GM21367 (cell line): ENCODE data around the gene DHRSX.
"Not testable (repeated sequence)": the region's sequence is repeated elsewhere in the genome, so short reads cannot be mapped to it uniquely, and the experiment has no call there.

ENCODE experiments used
- ATAC-seq: cut with Tn5 transposase; IDR thresholded peaks from one replicate; pipeline ENCODE4 v1.9.1; 2021; ENCODE audit not compliant: unreplicated experiment

The DHRSX gene

GRCh38 chrX:2398064-2398656 lies 102.6 kb downstream of the DHRSX start:
- ATAC-seq: no peak

GRCh38 chrX:2397229-2398063 lies 103.3 kb downstream of the DHRSX start:
- ATAC-seq: no peak

GRCh38 chrX:2395261-2395992 lies 105.3 kb downstream of the DHRSX start:
- ATAC-seq: no peak

- ATAC-seq: no peak
Measured at GRCh38 chrX:2391869-2392606, 108.7 kb downstream of the DHRSX start.

GRCh38 chrX:2390754-2391153 lies 110.0 kb downstream of the DHRSX start:
- ATAC-seq: no peak

- not testable (repeated sequence) for ATAC-seq
Measured at GRCh38 chrX:2389731-2390130, 111.0 kb downstream of the DHRSX start.

- ATAC-seq: no peak
Measured at GRCh38 chrX:2389324-2389723, 111.5 kb downstream of the DHRSX start.

GRCh38 chrX:2388669-2389068 lies 112.1 kb downstream of the DHRSX start:
- ATAC-seq: no peak

- ATAC-seq: no peak
Measured at GRCh38 chrX:2387614-2388239, 113.0 kb downstream of the DHRSX start.

GRCh38 chrX:2385224-2385623 lies 115.6 kb downstream of the DHRSX start:
- ATAC-seq: no peak

- ATAC-seq: no peak
Measured at GRCh38 chrX:2384486-2384885, 116.3 kb downstream of the DHRSX start.

GRCh38 chrX:2383735-2384134 lies 117.0 kb downstream of the DHRSX start:
- no peak for ATAC-seq

- ATAC-seq: no peak
Measured at GRCh38 chrX:2383144-2383543, 117.6 kb downstream of the DHRSX start.

GRCh38 chrX:2382433-2383048 lies 118.2 kb downstream of the DHRSX start:
- ATAC-seq: not testable (repeated sequence)

GRCh38 chrX:2376166-2376565 lies 124.6 kb downstream of the DHRSX start:
- no peak for ATAC-seq

- ATAC-seq: no peak
Measured at GRCh38 chrX:2374086-2374485, 126.7 kb downstream of the DHRSX start.

GRCh38 chrX:2373615-2374014 lies 127.2 kb downstream of the DHRSX start:
- ATAC-seq: no peak

- ATAC-seq: no peak
Measured at GRCh38 chrX:2371026-2371711, 129.6 kb downstream of the DHRSX start.

GRCh38 chrX:2370456-2370855 lies 130.3 kb downstream of the DHRSX start:
- ATAC-seq: no peak

- ATAC-seq: no peak
Measured at GRCh38 chrX:2369206-2369605, 131.6 kb downstream of the DHRSX start.
